Endothelial cell of umbilical vein (primary cell): ENCODE results near the gene UCP3.

Experiments
- CTCF ChIP-seq, 2 donors: IDR thresholded peaks; 1 replicate in 1 of 2; 2 replicates in 1 of 2; pipeline ENCODE4 v1.5.1; 2011; ENCODE audit warnings: low read length in 2 of 2, mild to moderate bottlenecking in 2 of 2, moderate library complexity in 2 of 2, control low read depth in 1 of 2, inconsistent platforms in 1 of 2, low read depth in 1 of 2; ENCODE audit not compliant: insufficient read depth in 1 of 2; ENCODE audit errors: extremely low read depth in 1 of 2
- EZH2 ChIP-seq: IDR thresholded peaks from 2 replicates; pipeline ENCODE4 v1.6.1; 2012; ENCODE audit warnings: borderline replicate concordance, low read depth, mild to moderate bottlenecking, moderate library complexity, low read length, inconsistent platforms; ENCODE audit not compliant: severe bottlenecking
- POLR2AphosphoS5 ChIP-seq: IDR thresholded peaks from 2 replicates; pipeline ENCODE4 v1.6.1; 2012; ENCODE audit warnings: low read depth, mild to moderate bottlenecking, control low read depth, low read length, moderate library complexity; ENCODE audit not compliant: insufficient read depth

GRCh38 chr11:74004759-74005615 is 3.9 kb downstream of the UCP3 start:
- TF ChIP-seq POLR2AphosphoS5 (no peak), CTCF (IDR thresholded peaks at IDR 0.05; ENCODE audit: extremely low read depth in 1 of 2, insufficient read depth in 1 of 2, low read depth in 1 of 2, low read length in 2 of 2) (no peak), EZH2 (no peak)
